Stromal cell of bone marrow (primary cell): Measurements from ENCODE around the gene SYTL3.
"Not testable (repeated sequence)": the region's sequence is repeated elsewhere in the genome, so short reads cannot be mapped to it uniquely, and the experiment has no call there.

Experiments
- DNase-seq: peaks from one replicate; pipeline ENCODE4 v3.0.0-alpha.2; 2012; ENCODE audit warnings: low read depth

The SYTL3 gene

GRCh38 chr6:158688860-158689259 lies 39.0 kb downstream of the SYTL3 start:
- no peak for DNase-seq

GRCh38 chr6:158694913-158695312 lies 45.1 kb downstream of the SYTL3 start:
- DNase-seq: no peak

GRCh38 chr6:158697811-158698210 lies 48.0 kb downstream of the SYTL3 start:
- DNase-seq: peak; percentile 41

- no peak for DNase-seq
Observed at GRCh38 chr6:158698931-158699330, 49.1 kb downstream of the SYTL3 start.

- DNase-seq: not testable (repeated sequence)
Observed at GRCh38 chr6:158701268-158701667, 51.4 kb downstream of the SYTL3 start.

- DNase-seq: no peak
Observed at GRCh38 chr6:158703111-158703836, 53.4 kb downstream of the SYTL3 start.

DNA sequence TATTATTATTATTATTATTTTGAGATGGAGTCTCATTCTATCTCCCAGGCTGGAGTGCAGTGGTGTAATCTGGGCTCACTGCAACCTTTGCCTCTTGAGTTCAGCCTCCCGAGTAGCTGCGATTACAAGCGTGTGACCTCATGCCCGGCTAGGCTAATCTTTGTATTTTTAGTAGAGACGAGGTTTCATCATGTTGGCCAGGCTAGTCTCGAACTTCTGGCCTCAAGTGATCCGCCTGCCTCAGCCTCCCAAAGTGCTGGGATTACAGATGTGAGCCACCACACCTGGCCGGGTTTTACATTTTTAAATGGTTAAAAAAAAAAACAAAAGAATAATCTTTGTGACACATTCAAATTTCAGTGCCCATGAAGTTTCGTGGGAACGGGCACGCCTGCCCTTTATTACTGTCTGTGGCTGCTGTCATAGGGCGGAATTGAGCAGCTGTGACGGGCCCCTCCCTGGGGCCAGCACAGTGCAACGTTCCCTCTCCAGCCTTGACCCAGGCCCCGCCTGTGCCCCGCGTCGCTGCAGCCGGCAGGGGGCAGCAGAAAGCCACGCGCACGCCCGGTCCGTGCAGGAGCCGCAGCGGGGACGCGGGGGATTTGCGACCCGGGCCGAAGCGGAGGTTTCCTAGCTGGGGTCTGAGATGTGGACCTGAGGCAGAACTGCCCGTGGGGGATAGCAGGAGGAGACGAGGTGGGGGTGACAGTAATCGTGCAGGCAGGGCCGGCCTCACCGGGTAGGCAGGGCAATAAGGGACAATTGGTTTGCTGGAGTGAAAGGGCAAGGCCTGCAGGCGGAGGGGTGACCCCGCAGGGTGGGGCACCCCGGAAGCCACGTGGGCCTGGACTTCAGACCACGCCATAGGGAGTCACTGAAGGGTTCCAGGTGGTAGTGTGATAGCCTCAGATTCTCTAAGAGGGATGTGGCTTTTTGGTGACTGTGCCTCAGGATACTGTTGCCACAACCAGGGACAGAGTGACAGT lies 54.3 kb downstream of the SYTL3 start:
- peak; percentile 28 for DNase-seq

GRCh38 chr6:158705386-158706126 lies 55.7 kb downstream of the SYTL3 start:
- no peak for DNase-seq

GRCh38 chr6:158706369-158706982 lies 56.6 kb downstream of the SYTL3 start:
- no peak for DNase-seq

DNA sequence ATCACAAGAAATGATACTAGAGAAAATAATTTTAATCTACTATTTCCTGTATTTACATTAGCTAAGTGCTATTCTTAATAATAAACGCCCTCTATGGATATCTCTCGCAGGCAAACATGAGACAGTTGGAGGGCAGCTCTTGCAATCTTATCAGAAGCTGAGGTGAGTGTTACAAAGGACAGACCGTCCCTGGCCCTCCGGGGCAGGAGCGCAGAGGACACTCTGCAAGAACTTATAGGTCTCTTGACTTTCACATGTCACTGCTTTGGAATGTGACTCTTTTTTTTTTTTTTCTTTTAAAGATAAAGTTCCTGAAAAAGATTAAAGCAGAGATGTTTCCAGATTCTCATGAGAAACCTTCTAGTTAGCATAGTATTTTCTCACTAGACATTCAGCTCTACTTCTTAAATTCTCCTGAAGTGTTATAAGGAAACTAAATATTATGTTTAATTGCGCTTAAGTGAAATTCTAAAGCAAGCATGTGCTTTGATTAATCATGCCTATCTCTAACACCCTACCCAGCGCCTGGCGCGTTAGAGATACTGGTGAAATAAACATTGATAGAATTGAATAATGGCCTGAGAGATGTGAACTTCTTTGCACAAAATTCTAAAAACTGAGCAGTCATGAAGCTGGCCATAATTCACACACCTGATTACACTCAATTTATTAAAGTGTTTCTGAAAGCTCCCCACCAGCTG lies 57.4 kb downstream of the SYTL3 start:
- no peak for DNase-seq

DNA sequence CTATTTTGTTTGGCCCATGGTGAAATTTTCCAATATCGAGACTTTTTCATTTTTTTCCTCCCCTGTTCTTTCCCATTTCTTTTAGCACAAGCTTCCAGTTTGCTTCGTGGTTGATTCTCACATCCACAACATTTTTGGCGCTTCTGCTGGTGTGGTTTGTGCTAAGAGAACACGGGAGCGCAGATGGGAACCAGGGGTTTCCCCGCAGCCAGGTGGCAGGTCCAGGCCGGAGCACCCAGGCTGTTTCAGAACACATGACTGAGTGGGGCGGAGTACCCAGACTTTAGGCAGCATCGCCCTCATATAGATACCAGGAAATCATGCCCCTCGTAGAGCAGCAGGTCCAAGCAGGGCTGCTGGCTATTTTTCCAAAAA lies 58.0 kb downstream of the SYTL3 start:
- DNase-seq: no peak

DNA sequence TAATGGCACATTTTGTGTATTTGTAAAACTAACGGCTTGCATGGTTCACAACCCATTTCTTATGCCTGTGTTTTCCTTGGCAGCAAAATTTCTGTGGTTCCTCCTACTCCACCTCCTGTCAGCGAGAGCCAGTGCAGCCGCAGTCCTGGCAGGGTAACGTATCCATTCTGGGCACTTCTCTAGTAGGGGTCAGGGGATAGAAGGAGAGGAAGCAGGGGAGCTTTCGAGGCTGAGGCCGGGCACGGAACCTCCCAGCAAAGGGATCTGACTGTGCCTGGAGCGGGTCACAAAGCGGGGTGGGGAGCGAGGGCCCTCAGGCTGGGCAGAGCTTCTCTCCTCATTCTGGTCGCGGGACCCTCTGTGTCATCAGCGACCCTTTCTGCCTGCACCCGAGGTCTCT lies 58.4 kb downstream of the SYTL3 start:
- DNase-seq: peak; percentile 47

DNA sequence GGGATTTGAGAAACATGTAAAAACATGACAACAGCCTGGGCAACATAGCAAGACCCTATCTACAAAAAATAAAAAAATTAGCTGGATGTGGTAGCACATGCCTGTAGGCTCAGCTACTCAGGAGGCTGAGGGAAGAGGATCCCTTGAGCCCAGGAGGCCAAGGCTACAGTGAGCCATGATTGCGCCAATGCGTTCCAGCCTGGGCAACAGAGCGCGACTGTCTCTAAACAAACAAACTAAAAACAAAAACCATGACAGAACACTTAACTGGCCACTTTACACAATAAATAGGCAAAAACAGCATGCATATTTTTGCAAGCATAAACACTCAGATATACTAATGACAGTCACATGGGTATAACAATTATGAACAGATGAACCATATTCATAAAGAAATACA lies 60.0 kb downstream of the SYTL3 start:
- DNase-seq: no peak

- DNase-seq: no peak
Observed at GRCh38 chr6:158711264-158711663, 61.4 kb downstream of the SYTL3 start.

GRCh38 chr6:158713469-158713868 lies 63.6 kb downstream of the SYTL3 start:
- no peak for DNase-seq

DNA sequence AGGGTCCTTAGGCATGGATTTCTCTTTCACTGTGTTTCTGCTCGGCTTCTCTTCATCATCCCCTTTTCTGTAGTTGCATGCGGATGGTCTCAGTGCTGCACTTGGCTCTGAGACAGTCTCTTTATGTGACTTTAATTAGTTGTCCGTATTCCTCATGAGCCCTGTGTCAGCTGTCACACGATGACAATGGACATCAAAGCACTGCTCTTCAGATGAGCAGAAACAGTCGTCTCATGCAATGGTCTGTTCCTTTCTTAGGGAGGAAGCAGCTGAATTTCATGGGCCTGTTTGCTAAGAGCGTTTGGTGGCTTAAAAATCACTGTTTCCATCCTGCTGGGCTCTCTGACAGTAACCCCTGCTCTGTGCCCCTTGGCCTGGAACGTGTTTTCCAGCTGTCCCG lies 64.9 kb downstream of the SYTL3 start:
- no peak for DNase-seq

GRCh38 chr6:158715330-158716311 lies 65.8 kb downstream of the SYTL3 start:
- DNase-seq: no peak

- DNase-seq: no peak
Observed at GRCh38 chr6:158717341-158718330, 67.8 kb downstream of the SYTL3 start.
